IMR-90 (cell line): ENCODE measurements around the gene DESI1.

ENCODE experiments used
- BHLHE40 ChIP-seq: fragments of 150-350 bp; IDR thresholded peaks from 2 replicates; pipeline ENCODE4 v1.6.1; 2016; ENCODE audit warnings: mild to moderate bottlenecking, low read depth, low read length
- CEBPB ChIP-seq: IDR thresholded peaks from 2 replicates; pipeline ENCODE4 v1.6.1; 2012; ENCODE audit warnings: low read depth, low read length, improper control_type of control experiment
- FOS ChIP-seq: fragments of 150-350 bp; IDR thresholded peaks from 2 replicates; pipeline ENCODE4 v1.6.1; 2016; ENCODE audit warnings: low read depth, low read length
- MAFK ChIP-seq: IDR thresholded peaks from 2 replicates; pipeline ENCODE4 v1.6.1; 2012; ENCODE audit warnings: low read depth, low read length, improper control_type of control experiment
- POLR2A ChIP-seq: IDR thresholded peaks from 2 replicates; pipeline ENCODE4 v1.6.1; 2012; ENCODE audit warnings: mild to moderate bottlenecking, low read depth, low read length
- RAD21 ChIP-seq: IDR thresholded peaks from 2 replicates; pipeline ENCODE4 v1.6.1; 2012; ENCODE audit warnings: low read length, improper control_type of control experiment
- TF ChIP-seq, protein P1 (sequence below): conservative IDR thresholded peaks from 2 replicates; pipeline ENCODE4 v1.5.1; 2012; ENCODE audit warnings: mild to moderate bottlenecking, low read depth, low read length, improper control_type of control experiment

DNA sequence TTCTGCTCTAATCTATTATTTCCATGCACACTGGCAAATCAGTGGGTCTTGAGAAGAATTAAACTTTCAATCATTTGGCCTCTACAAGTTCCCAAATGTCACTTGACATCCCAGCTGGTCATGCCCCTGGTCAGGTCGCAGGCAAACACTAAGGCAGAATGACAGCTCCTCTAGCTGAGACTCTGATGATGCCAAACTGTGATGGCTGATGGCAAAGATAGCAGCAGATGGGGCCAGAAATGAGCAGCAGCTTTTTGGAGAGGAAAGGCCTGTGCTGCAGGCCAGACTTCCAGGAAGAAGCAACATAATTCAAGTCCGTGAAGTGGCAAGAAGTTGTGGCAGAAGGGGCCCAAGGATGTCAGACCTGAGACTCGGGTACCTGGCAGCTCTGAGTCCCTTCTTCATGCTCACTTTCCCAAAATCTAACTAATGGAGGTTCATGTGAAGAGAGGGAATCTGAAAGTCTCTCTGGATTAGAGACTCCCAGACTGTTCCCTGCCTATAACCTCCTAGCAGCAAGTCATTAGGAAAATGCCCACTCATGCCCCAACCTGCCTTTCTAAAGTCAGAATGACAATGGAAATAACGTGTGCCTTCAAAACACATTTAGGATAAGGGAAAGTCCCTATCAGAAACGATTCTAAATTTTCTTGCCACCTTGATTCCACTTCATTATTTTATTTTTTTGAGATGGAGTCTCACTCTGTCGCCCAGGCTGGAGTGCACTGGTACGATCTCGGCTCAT is 21.8 kb downstream of the DESI1 start:
- TF ChIP-seq RAD21 (no peak), POLR2A (no peak), CEBPB (no peak), BHLHE40 (no peak), MAFK (no peak), FOS (no peak)
- TF ChIP-seq, protein P1, sequence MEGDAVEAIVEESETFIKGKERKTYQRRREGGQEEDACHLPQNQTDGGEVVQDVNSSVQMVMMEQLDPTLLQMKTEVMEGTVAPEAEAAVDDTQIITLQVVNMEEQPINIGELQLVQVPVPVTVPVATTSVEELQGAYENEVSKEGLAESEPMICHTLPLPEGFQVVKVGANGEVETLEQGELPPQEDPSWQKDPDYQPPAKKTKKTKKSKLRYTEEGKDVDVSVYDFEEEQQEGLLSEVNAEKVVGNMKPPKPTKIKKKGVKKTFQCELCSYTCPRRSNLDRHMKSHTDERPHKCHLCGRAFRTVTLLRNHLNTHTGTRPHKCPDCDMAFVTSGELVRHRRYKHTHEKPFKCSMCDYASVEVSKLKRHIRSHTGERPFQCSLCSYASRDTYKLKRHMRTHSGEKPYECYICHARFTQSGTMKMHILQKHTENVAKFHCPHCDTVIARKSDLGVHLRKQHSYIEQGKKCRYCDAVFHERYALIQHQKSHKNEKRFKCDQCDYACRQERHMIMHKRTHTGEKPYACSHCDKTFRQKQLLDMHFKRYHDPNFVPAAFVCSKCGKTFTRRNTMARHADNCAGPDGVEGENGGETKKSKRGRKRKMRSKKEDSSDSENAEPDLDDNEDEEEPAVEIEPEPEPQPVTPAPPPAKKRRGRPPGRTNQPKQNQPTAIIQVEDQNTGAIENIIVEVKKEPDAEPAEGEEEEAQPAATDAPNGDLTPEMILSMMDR: no peak
